ENCODE measurements around the gene FOXD1. TPM values are rescaled to one million over a fixed set of nuclear protein-coding genes. Genes with fewer than 3 reads are reported as not detected.

Gene FOXD1
- polyA plus RNA-seq, 1 donor = 0.04 TPM

GRCh38 chr5:73440262-73440661, 8.3 kb downstream of the FOXD1 start:
- Histone ChIP-seq H3K9me3 (ENCODE audit: control insufficient read depth, low read depth, low read length) (peaks cover 9% of the 10 kb centered on the region), H3K4me3 (ENCODE audit: low read length) (no peak overlapping the region), H3K36me3 (ENCODE audit: control insufficient read depth, insufficient read depth, low read length) (no peaks in the 10 kb centered on the region), H3K27me3 (ENCODE audit: control insufficient read depth, insufficient read depth, low read length) (peaks cover 89% of the 10 kb centered on the region), H3K27ac (ENCODE audit: low read length) (no peak overlapping the region), H3K4me1 (ENCODE audit: control insufficient read depth, insufficient read depth, low read length) (peaks cover 2% of the 10 kb centered on the region)
- WGBS (ENCODE audit: insufficient coverage, low lambda C conversion rate) = no CpG with 5 or more reads among the region's 1 CpG
- DNase-seq = no peak

GRCh38 chr5:73438645-73439470, 9.7 kb downstream of the FOXD1 start:
- no CpG with 5 or more reads among the region's 5 CpGs for WGBS (ENCODE audit: insufficient coverage, low lambda C conversion rate)
- Histone ChIP-seq H3K27me3 (ENCODE audit: control insufficient read depth, insufficient read depth, low read length) (peaks cover 80% of the 10 kb centered on the region), H3K9me3 (ENCODE audit: control insufficient read depth, low read depth, low read length) (peaks cover 6% of the 10 kb centered on the region), H3K36me3 (ENCODE audit: control insufficient read depth, insufficient read depth, low read length) (no peaks in the 10 kb centered on the region), H3K4me1 (ENCODE audit: control insufficient read depth, insufficient read depth, low read length) (no peaks in the 10 kb centered on the region), H3K4me3 (ENCODE audit: low read length) (no peak overlapping the region), H3K27ac (ENCODE audit: low read length) (no peak overlapping the region)
- DNase-seq = no peak

- 8% methylated on average over 2 of the region's 18 CpGs for WGBS (ENCODE audit: insufficient coverage, low lambda C conversion rate)
- H3K4me3 ChIP-seq (ENCODE audit: low read length) = peak overlapping the region; percentile 38
- H3K27me3 ChIP-seq (ENCODE audit: control insufficient read depth, insufficient read depth, low read length) = peaks cover 76% of the 10 kb centered on the region
- no peak overlapping the region for H3K27ac ChIP-seq (ENCODE audit: low read length)
- no peaks in the 10 kb centered on the region for H3K36me3 ChIP-seq (ENCODE audit: control insufficient read depth, insufficient read depth, low read length)
- no peak for DNase-seq
- no peaks in the 10 kb centered on the region for H3K4me1 ChIP-seq (ENCODE audit: control insufficient read depth, insufficient read depth, low read length)
- H3K9me3 ChIP-seq (ENCODE audit: control insufficient read depth, low read depth, low read length) = peaks cover 6% of the 10 kb centered on the region
Measured at GRCh38 chr5:73437777-73438644, 10.6 kb downstream of the FOXD1 start.

GRCh38 chr5:73437101-73437776, 11.3 kb downstream of the FOXD1 start:
- DNase-seq = peak; percentile 12 to 62
- H3K9me3 ChIP-seq (ENCODE audit: control insufficient read depth, low read depth, low read length) = peaks cover 6% of the 10 kb centered on the region
- no CpG with 5 or more reads among the region's 69 CpGs for whole genome bisulfite sequencing (ENCODE audit: insufficient coverage, low lambda C conversion rate)
- H3K27me3 ChIP-seq (ENCODE audit: control insufficient read depth, insufficient read depth, low read length) = peaks cover 69% of the 10 kb centered on the region
- H3K4me1 ChIP-seq (ENCODE audit: control insufficient read depth, insufficient read depth, low read length) = no peaks in the 10 kb centered on the region
- peak overlapping the region; percentile 38 for H3K4me3 ChIP-seq (ENCODE audit: low read length)
- H3K27ac ChIP-seq (ENCODE audit: low read length) = peak overlapping the region; percentile 72
- no peaks in the 10 kb centered on the region for H3K36me3 ChIP-seq (ENCODE audit: control insufficient read depth, insufficient read depth, low read length)

GRCh38 chr5:73436535-73437100, 12.0 kb downstream of the FOXD1 start:
- DNase-seq = peak in 1 of 2 donors; percentile 51
- Histone ChIP-seq H3K9me3 (ENCODE audit: control insufficient read depth, low read depth, low read length) (peaks cover 6% of the 10 kb centered on the region), H3K4me1 (ENCODE audit: control insufficient read depth, insufficient read depth, low read length) (no peaks in the 10 kb centered on the region), H3K4me3 (ENCODE audit: low read length) (peak overlapping the region; percentile 38), H3K27ac (ENCODE audit: low read length) (peak overlapping the region; percentile 72), H3K27me3 (ENCODE audit: control insufficient read depth, insufficient read depth, low read length) (peaks cover 66% of the 10 kb centered on the region), H3K36me3 (ENCODE audit: control insufficient read depth, insufficient read depth, low read length) (no peaks in the 10 kb centered on the region)
- no CpG with 5 or more reads among the region's 66 CpGs for WGBS (ENCODE audit: insufficient coverage, low lambda C conversion rate)

- no CpG with 5 or more reads among the region's 35 CpGs for WGBS (ENCODE audit: insufficient coverage, low lambda C conversion rate)
- H3K4me1 ChIP-seq (ENCODE audit: control insufficient read depth, insufficient read depth, low read length) = no peaks in the 10 kb centered on the region
- H3K36me3 ChIP-seq (ENCODE audit: control insufficient read depth, insufficient read depth, low read length) = no peaks in the 10 kb centered on the region
- peak overlapping the region; percentile 5 for H3K4me3 ChIP-seq (ENCODE audit: low read length)
- H3K27me3 ChIP-seq (ENCODE audit: control insufficient read depth, insufficient read depth, low read length) = peaks cover 60% of the 10 kb centered on the region
- no peak for DNase-seq
- H3K27ac ChIP-seq (ENCODE audit: low read length) = no peak overlapping the region
- H3K9me3 ChIP-seq (ENCODE audit: control insufficient read depth, low read depth, low read length) = peaks cover 6% of the 10 kb centered on the region
Measured at GRCh38 chr5:73435759-73436534, 12.6 kb downstream of the FOXD1 start.

GRCh38 chr5:73434907-73435306, 13.7 kb downstream of the FOXD1 start:
- Histone ChIP-seq H3K36me3 (ENCODE audit: control insufficient read depth, insufficient read depth, low read length) (no peaks in the 10 kb centered on the region), H3K4me1 (ENCODE audit: control insufficient read depth, insufficient read depth, low read length) (no peaks in the 10 kb centered on the region), H3K4me3 (ENCODE audit: low read length) (no peak overlapping the region), H3K27me3 (ENCODE audit: control insufficient read depth, insufficient read depth, low read length) (peaks cover 55% of the 10 kb centered on the region), H3K27ac (ENCODE audit: low read length) (no peak overlapping the region), H3K9me3 (ENCODE audit: control insufficient read depth, low read depth, low read length) (peaks cover 6% of the 10 kb centered on the region)
- no peak for DNase-seq
- WGBS (ENCODE audit: insufficient coverage, low lambda C conversion rate) = no CpG with 5 or more reads among the region's 1 CpG

- H3K4me1 ChIP-seq (ENCODE audit: control insufficient read depth, insufficient read depth, low read length) = no peaks in the 10 kb centered on the region
- no peak overlapping the region for H3K4me3 ChIP-seq (ENCODE audit: low read length)
- no peak overlapping the region for H3K27ac ChIP-seq (ENCODE audit: low read length)
- peaks cover 52% of the 10 kb centered on the region for H3K27me3 ChIP-seq (ENCODE audit: control insufficient read depth, insufficient read depth, low read length)
- peaks cover 6% of the 10 kb centered on the region for H3K9me3 ChIP-seq (ENCODE audit: control insufficient read depth, low read depth, low read length)
- WGBS (ENCODE audit: insufficient coverage, low lambda C conversion rate) = 45% methylated on average over 1 of the region's 1 CpG
- DNase-seq = no peak
- no peaks in the 10 kb centered on the region for H3K36me3 ChIP-seq (ENCODE audit: control insufficient read depth, insufficient read depth, low read length)
Measured at GRCh38 chr5:73434461-73434860, 14.1 kb downstream of the FOXD1 start.

GRCh38 chr5:73433982-73434342, 14.6 kb downstream of the FOXD1 start:
- Histone ChIP-seq H3K27ac (ENCODE audit: low read length) (no peak overlapping the region), H3K36me3 (ENCODE audit: control insufficient read depth, insufficient read depth, low read length) (no peaks in the 10 kb centered on the region), H3K4me1 (ENCODE audit: control insufficient read depth, insufficient read depth, low read length) (no peaks in the 10 kb centered on the region), H3K27me3 (ENCODE audit: control insufficient read depth, insufficient read depth, low read length) (peaks cover 51% of the 10 kb centered on the region), H3K4me3 (ENCODE audit: low read length) (no peak overlapping the region), H3K9me3 (ENCODE audit: control insufficient read depth, low read depth, low read length) (peaks cover 6% of the 10 kb centered on the region)
- no CpG with 5 or more reads among the region's 1 CpG for WGBS (ENCODE audit: insufficient coverage, low lambda C conversion rate)
- no peak for DNase-seq
